GM23248 (cell line): ENCODE measurements around the gene XPO6.

Experiments
- EZH2 ChIP-seq: fragments of 200-600 bp; sonication (generic); IDR thresholded peaks from 2 replicates; pipeline ENCODE4 v1.6.1; 2018; ENCODE audit warnings: antibody characterized with exemption, mild to moderate bottlenecking; ENCODE audit not compliant: insufficient read depth, poor library complexity, severe bottlenecking
- EZH2phosphoT487 ChIP-seq: fragments of 200-600 bp; sonication (generic); IDR thresholded peaks from 2 replicates; pipeline ENCODE4 v1.6.1; 2018; ENCODE audit warnings: antibody characterized with exemption, moderate library complexity, mild to moderate bottlenecking, low read depth; ENCODE audit not compliant: insufficient read depth

- no peak for TF ChIP-seq EZH2
- no peak for TF ChIP-seq EZH2phosphoT487
Observed at GRCh38 chr16:28149011-28149888, 62.5 kb downstream of the XPO6 start.
